ENCODE data around the gene RAF1. TPM values are rescaled to one million over a fixed set of nuclear protein-coding genes. Genes with fewer than 3 reads are reported as not detected.
A peak's percentile ranks its signal among the peaks of the same experiment; 100 is the strongest.

RAF1 gene
- total RNA-seq, 2 experiments from 2014 or later, result 127 to 139 TPM

GRCh38 chr3:12624056-12624455 lies 39.9 kb downstream of the RAF1 start:
- Mint-ChIP-seq H3K4me1 (ENCODE audit: low read depth) (peaks cover 67% of the 10 kb centered on the region), H3K9me3 (no peaks in the 10 kb centered on the region), H3K27ac (peak overlapping the region; percentile 10), H3K36me3 (ENCODE audit: low read depth) (peaks cover 8% of the 10 kb centered on the region), H3K27me3 (no peaks in the 10 kb centered on the region), H3K4me3 (no peak overlapping the region)
- intact Hi-C loops (cut with DNase I, micrococcal nuclease), result no loop called here
- ChIA-PET POLR2A (interaction anchor here (0.7 kb wide), 1 partner anchor 20 kb away, joined by 3 read pairs; no protein-coding TSS in a partner anchor), CTCF (no interaction called here)
- H3K27me3 ChIP-seq (ENCODE audit: control insufficient read depth in 1 of 2, insufficient read depth in 2 of 2, low read length in 2 of 2), result no peaks in the 10 kb centered on the region
- H3K9me3 ChIP-seq (ENCODE audit: control insufficient read depth in 1 of 2, insufficient read depth in 1 of 2, low read length in 2 of 2), result no peaks in the 10 kb centered on the region
- no peak for TF ChIP-seq CTCF (IDR thresholded peaks at IDR 0.05)
- no peaks in the 10 kb centered on the region for H3K36me3 ChIP-seq (ENCODE audit: insufficient read depth, low read length)
- H3K27ac ChIP-seq (ENCODE audit: low read depth in 1 of 2, low read length in 2 of 2), result no peak overlapping the region
- ATAC-seq (ENCODE audit: poor library complexity) (no peak), DNase-seq (no peak)
- H3K4me1 ChIP-seq (ENCODE audit: insufficient read depth, low read length), result peaks cover 43% of the 10 kb centered on the region
- H3K4me3 ChIP-seq (ENCODE audit: low read length), result no peak overlapping the region

DNA sequence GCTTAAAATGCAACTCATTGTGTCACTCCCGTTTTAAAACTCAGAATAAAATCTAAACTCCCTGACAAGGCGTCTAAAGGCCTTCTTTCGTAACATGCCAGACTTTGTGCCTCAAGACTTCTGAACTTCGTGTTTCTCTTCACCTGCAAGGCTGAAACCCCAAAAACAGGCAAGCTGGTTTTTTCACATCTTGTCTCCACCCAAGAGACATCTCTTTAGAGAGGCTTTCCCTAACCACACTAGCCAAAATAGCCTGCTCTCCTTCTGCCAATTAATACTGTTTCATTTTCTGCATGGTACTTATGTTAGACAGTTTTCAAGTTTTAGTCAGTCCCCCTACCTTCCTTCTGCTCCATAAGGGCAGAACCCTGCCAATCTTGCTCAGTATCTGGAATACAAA lies 41.6 kb downstream of the RAF1 start:
- no peak for ATAC-seq (ENCODE audit: poor library complexity)
- peaks cover 13% of the 10 kb centered on the region for H3K36me3 ChIP-seq (ENCODE audit: insufficient read depth, low read length)
- Mint-ChIP-seq H3K4me1 (ENCODE audit: low read depth) (peaks cover 61% of the 10 kb centered on the region), H3K27me3 (no peaks in the 10 kb centered on the region), H3K4me3 (no peak overlapping the region), H3K27ac (peak overlapping the region; percentile 65), H3K9me3 (no peaks in the 10 kb centered on the region), H3K36me3 (ENCODE audit: low read depth) (peaks cover 17% of the 10 kb centered on the region)
- no peak overlapping the region for H3K4me3 ChIP-seq (ENCODE audit: low read length)
- no peaks in the 10 kb centered on the region for H3K27me3 ChIP-seq (ENCODE audit: control insufficient read depth in 1 of 2, insufficient read depth in 2 of 2, low read length in 2 of 2)
- intact Hi-C loops (cut with DNase I, micrococcal nuclease), result no loop called here
- POLR2A ChIA-PET, result interaction anchor here (0.9 kb wide), 1 partner anchor 41 kb away, joined by 3 read pairs; the partner anchor contains the start of gene RAF1
- no peak for TF ChIP-seq CTCF (IDR thresholded peaks at IDR 0.05)
- peaks cover 32% of the 10 kb centered on the region for H3K4me1 ChIP-seq (ENCODE audit: insufficient read depth, low read length)
- no peak for DNase-seq
- CTCF ChIA-PET, result interaction anchor here (1.2 to 1.3 kb wide), 2 partner anchors 10 to 37 kb away, joined by 3 read pairs; no protein-coding TSS in a partner anchor
- H3K27ac ChIP-seq (ENCODE audit: low read depth in 1 of 2, low read length in 2 of 2), result no peak overlapping the region
- no peaks in the 10 kb centered on the region for H3K9me3 ChIP-seq (ENCODE audit: control insufficient read depth in 1 of 2, insufficient read depth in 1 of 2, low read length in 2 of 2)

GRCh38 chr3:12620729-12621128 lies 43.2 kb downstream of the RAF1 start:
- peaks cover 57% of the 10 kb centered on the region for H3K4me1 Mint-ChIP-seq (ENCODE audit: low read depth)
- H3K27me3 Mint-ChIP-seq, result no peaks in the 10 kb centered on the region
- CTCF ChIA-PET, result no interaction called here

More at GRCh38 chr3:12620729-12621128, 43.2 kb downstream of the RAF1 start:
- no peaks in the 10 kb centered on the region for H3K9me3 Mint-ChIP-seq
- TF ChIP-seq CTCF (IDR thresholded peaks at IDR 0.05), result no peak
- H3K4me1 ChIP-seq (ENCODE audit: insufficient read depth, low read length), result peaks cover 21% of the 10 kb centered on the region
- H3K36me3 Mint-ChIP-seq (ENCODE audit: low read depth), result peaks cover 27% of the 10 kb centered on the region
- no peak overlapping the region for H3K4me3 ChIP-seq (ENCODE audit: low read length)
- H3K27ac Mint-ChIP-seq, result peak overlapping the region; percentile 65
- ATAC-seq (ENCODE audit: poor library complexity) (no peak), DNase-seq (no peak)
- H3K27me3 ChIP-seq (ENCODE audit: control insufficient read depth in 1 of 2, insufficient read depth in 2 of 2, low read length in 2 of 2), result no peaks in the 10 kb centered on the region
- no peak overlapping the region for H3K4me3 Mint-ChIP-seq
- H3K27ac ChIP-seq (ENCODE audit: low read depth in 1 of 2, low read length in 2 of 2), result no peak overlapping the region
- peaks cover 24% of the 10 kb centered on the region for H3K36me3 ChIP-seq (ENCODE audit: insufficient read depth, low read length)
- H3K9me3 ChIP-seq (ENCODE audit: control insufficient read depth in 1 of 2, insufficient read depth in 1 of 2, low read length in 2 of 2), result no peaks in the 10 kb centered on the region
- intact Hi-C loops (cut with DNase I, micrococcal nuclease), result no loop called here
- POLR2A ChIA-PET, result interaction anchor here (1.2 kb wide), 1 partner anchor 43 kb away, joined by 5 read pairs; the partner anchor contains the start of gene RAF1

Data from CD4-positive, alpha-beta T cell (primary cell).